ENCODE data around the gene FANCG. TPM values are rescaled to one million over a fixed set of nuclear protein-coding genes. Genes with fewer than 3 reads are reported as not detected.

Gene FANCG
- total and polyA plus RNA-seq, 2 of the 8 experiments (the other 6 are each of a cell fraction or from before 2014, with no cell fraction given) = 66.6 to 87.1 TPM

DNA sequence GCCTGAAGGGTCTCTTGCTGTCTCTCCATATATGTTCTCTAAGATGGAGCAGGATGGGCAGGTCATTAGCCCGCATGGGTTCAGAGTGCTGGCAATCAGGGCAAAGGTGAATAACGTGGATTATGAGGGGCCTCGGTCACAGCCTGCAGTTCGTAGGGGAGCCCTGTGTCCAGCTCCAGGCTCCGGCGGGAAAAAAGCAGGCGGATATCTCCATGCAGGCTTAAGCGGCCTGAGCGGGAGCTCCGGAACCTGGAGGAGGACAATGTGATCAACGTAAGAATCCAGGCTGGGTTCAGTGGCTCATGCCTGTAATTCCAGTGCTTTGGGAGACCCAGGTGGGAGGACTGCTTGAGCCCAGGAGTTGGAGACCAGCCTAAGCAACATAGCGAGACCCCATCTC lies 25.4 kb upstream of the FANCG start:
- peaks cover 0 to 16% of the 10 kb centered on the region in 2 experiments; a peak in 2 of 4 replicates for H3K79me2 ChIP-seq (ENCODE audit: control insufficient read depth in 1 of 2, insufficient read depth in 2 of 2, low read length in 2 of 2)
- peaks cover 2 to 5% of the 10 kb centered on the region in 2 experiments for H4K20me1 ChIP-seq (replicated peaks in 1 of 2; ENCODE audit: control insufficient read depth in 1 of 2, insufficient read depth in 2 of 2, low read length in 2 of 2)
- H3K14ac ChIP-seq (ENCODE audit: insufficient read length) = no peak overlapping the region
- DNase-seq (ENCODE audit: low read depth in 1 of 2, low spot score in 2 of 2) = no peak
- H2BK120ac ChIP-seq (replicated peaks; ENCODE audit: low read depth, low read length) = no peak overlapping the region
- H3K23me2 ChIP-seq (ENCODE audit: low read depth, low read length) = peaks cover 10% of the 10 kb centered on the region
- no peak overlapping the region for H2BK20ac ChIP-seq (ENCODE audit: low read length)
- H3K9ac ChIP-seq (replicated peaks in 1 of 4; ENCODE audit: extremely low read depth in 1 of 4, low read depth in 3 of 4, low read length in 3 of 4) = no peak overlapping the region
- no peak overlapping the region for H4K5ac ChIP-seq (ENCODE audit: insufficient read length, low read depth, low read length)
- H3K23ac ChIP-seq (ENCODE audit: insufficient read length) = no peak overlapping the region
- no peak for FAIRE-seq
- peaks cover 7% of the 10 kb centered on the region for H3K79me1 ChIP-seq (ENCODE audit: low read depth, low read length)
- no peaks in the 10 kb centered on the region for H3K9me3 ChIP-seq (ENCODE audit: insufficient read depth in 2 of 2, low read depth in 1 of 2, low read length in 1 of 2)
- peaks cover 5 to 15% (median 12%) of the 10 kb centered on the region in 4 experiments; a peak in 7 of 8 replicates for H3K36me3 ChIP-seq (ENCODE audit: control insufficient read depth in 2 of 4, insufficient read depth in 4 of 4, low read length in 3 of 4)
- H2BK15ac ChIP-seq (ENCODE audit: low read length) = no peak overlapping the region
- H2BK12ac ChIP-seq (ENCODE audit: low read depth, low read length) = no peak overlapping the region
- H2AFZ ChIP-seq (ENCODE audit: low read length) = no peak overlapping the region
- H3K27ac ChIP-seq (ENCODE audit: low read depth, low read length) = no peak overlapping the region
- ChIA-PET POLR2A (ENCODE audit: partially characterized antibody) (interaction anchor here (1.0 to 17.4 kb wide), 7 partner anchors 6 to 45 kb away, joined by 3 to 440 read pairs (median 14); partner anchors contain the start of genes ATOSB, FANCG, PIGO and VCP), CTCF (ENCODE audit: partially characterized antibody) (interaction anchor here (1.0 kb wide), 1 partner anchor 10 kb away, joined by 5 read pairs; no protein-coding TSS in a partner anchor)
- H3K27me3 ChIP-seq (replicated peaks in 1 of 4; ENCODE audit: control insufficient read depth in 3 of 4, extremely low read depth in 1 of 4, insufficient read depth in 3 of 4, low read length in 3 of 4) = no peaks in the 10 kb centered on the region
- H4K8ac ChIP-seq (ENCODE audit: extremely low read depth, insufficient read depth, low read length) = no peak overlapping the region; the same call in 1 of the 2 replicates
- H2AK5ac ChIP-seq (ENCODE audit: low read depth, low read length) = no peak overlapping the region
- H3K4me1 ChIP-seq (replicated peaks in 1 of 4; ENCODE audit: control insufficient read depth in 3 of 4, insufficient read depth in 4 of 4, low read length in 3 of 4) = peaks cover 0 to 17% (median 6%) of the 10 kb centered on the region in 4 experiments; a peak in 5 of 7 replicates
- no peak overlapping the region for H3K4me2 ChIP-seq (ENCODE audit: insufficient read depth in 1 of 2, low read depth in 2 of 2, low read length in 2 of 2)
- no peak overlapping the region for H3K18ac ChIP-seq (ENCODE audit: extremely low read depth, low read length)
- no peak overlapping the region for H3K4me3 ChIP-seq (ENCODE audit: extremely low read depth in 1 of 4, insufficient read depth in 2 of 4, low read depth in 3 of 4, low read length in 4 of 4)
- no peak overlapping the region for H4K91ac ChIP-seq (replicated peaks; ENCODE audit: insufficient read length, low read length)
- 83% methylated on average over 12 of the region's 12 CpGs; no CpG with 5 or more reads in 1 of the 2 experiments for WGBS, 2 experiments (ENCODE audit: extremely low coverage in 1 of 2, insufficient coverage in 1 of 2, insufficient read length in 1 of 2, insufficient replicate concordance in 2 of 2, low coverage in 1 of 2, low lambda C conversion rate in 2 of 2, missing lambda C conversion rate in 1 of 2)
- H3K4ac ChIP-seq (replicated peaks; ENCODE audit: insufficient read length, low read depth, low read length) = no peak overlapping the region
- no peak overlapping the region for H3K56ac ChIP-seq (replicated peaks; ENCODE audit: insufficient read length, low read depth, low read length)
- H2BK5ac ChIP-seq (ENCODE audit: low read depth, low read length) = no peak overlapping the region
- TF ChIP-seq, protein P1, sequence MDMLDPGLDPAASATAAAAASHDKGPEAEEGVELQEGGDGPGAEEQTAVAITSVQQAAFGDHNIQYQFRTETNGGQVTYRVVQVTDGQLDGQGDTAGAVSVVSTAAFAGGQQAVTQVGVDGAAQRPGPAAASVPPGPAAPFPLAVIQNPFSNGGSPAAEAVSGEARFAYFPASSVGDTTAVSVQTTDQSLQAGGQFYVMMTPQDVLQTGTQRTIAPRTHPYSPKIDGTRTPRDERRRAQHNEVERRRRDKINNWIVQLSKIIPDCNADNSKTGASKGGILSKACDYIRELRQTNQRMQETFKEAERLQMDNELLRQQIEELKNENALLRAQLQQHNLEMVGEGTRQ (IDR thresholded peaks at IDR 0.05; ENCODE audit: low read length) = no peak

All from H1 (cell line).